Kidney (tissue), 14 donors: ENCODE results near the gene BECN2. TPM values are rescaled to one million over a fixed set of nuclear protein-coding genes. Genes with fewer than 3 reads are reported as not detected.

Experiments
- DNase-seq, 5 donors: peaks; one replicate each; pipeline ENCODE4 v3.0.0-alpha.2; 2013 to 2020
- FAIRE-seq: peaks from 2 replicates; lab custom pipeline; 2012; peaks lifted over from hg19 to GRCh38; lab: Jason Lieb, UNC
- H3K27ac ChIP-seq, 2 donors: one replicate each; pipeline ENCODE4 v1.7.0; 2013; ENCODE audit warnings: low read depth in 2 of 2, low read length in 2 of 2, inconsistent platforms in 1 of 2
- H3K27me3 ChIP-seq: one replicate; pipeline ENCODE4 v1.7.1; 2013; ENCODE audit warnings: low read length, inconsistent platforms; ENCODE audit not compliant: control insufficient read depth, insufficient read depth
- H3K36me3 ChIP-seq, 3 donors: one replicate each; pipeline versions ENCODE4 v1.7.0 to v1.7.1; 2013; ENCODE audit warnings: low read length in 3 of 3, control low read depth in 1 of 3, inconsistent platforms in 1 of 3; ENCODE audit not compliant: insufficient read depth in 3 of 3, control insufficient read depth in 2 of 3
- H3K4me1 ChIP-seq, 3 donors: one replicate each; pipeline versions ENCODE4 v1.7.0 to v1.7.1; 2013; ENCODE audit warnings: low read length in 3 of 3, inconsistent platforms in 1 of 3, low read depth in 1 of 3; ENCODE audit not compliant: control insufficient read depth in 2 of 3, insufficient read depth in 2 of 3
- H3K4me3 ChIP-seq, 3 donors: one replicate each; pipeline versions ENCODE4 v1.7.0 to v1.8.1; 2013; ENCODE audit warnings: low read length in 3 of 3, control low read depth in 1 of 3, inconsistent platforms in 1 of 3
- H3K9ac ChIP-seq, 3 donors: one replicate each; pipeline versions ENCODE4 v1.7.0 to v1.7.1; 2013; ENCODE audit warnings: low read length in 3 of 3, control low read depth in 1 of 3, inconsistent platforms in 1 of 3
- H3K9me3 ChIP-seq, 3 donors: one replicate each; pipeline versions ENCODE4 v1.7.0 to v1.7.1; 2013; ENCODE audit warnings: low read length in 3 of 3, control low read depth in 1 of 3, inconsistent platforms in 1 of 3; ENCODE audit not compliant: control insufficient read depth in 2 of 3, insufficient read depth in 1 of 3
- intact Hi-C: fragments of 100-400 bp; cut with DNase I; formaldehyde crosslinking; loops from one replicate; pipeline ENCODE4 v1.11.1; 2022
- polyA plus RNA-seq: library from polyadenylated mRNA; stranded (reverse); fragments of 350-450 nt; fragmentation: Illumina TruSeq; extraction: RNeasy Lipid Tissue Mini Kit (QIAGEN cat#74804); gene quantifications from one replicate; pipeline ENCODE4 v1.2.3, GENCODE V29; 2014; ENCODE audit warnings: low read depth, low replicate concordance; ENCODE audit not compliant: insufficient read depth
- total RNA-seq: library from RNA; stranded (reverse); fragmentation: NEBNext Ultra II Directional; extraction: Animal tissue kit (Norgen Biotek cat#: 25700); gene quantifications from one replicate; pipeline ENCODE4 v1.2.1, GENCODE V29; 2021
- TF ChIP-seq, protein P1 (sequence below): IDR thresholded peaks from 3 replicates; pipeline ENCODE4 v1.5.1; 2012; ENCODE audit warnings: mild to moderate bottlenecking, moderate library complexity, borderline replicate concordance; ENCODE audit not compliant: insufficient read depth; ENCODE audit errors: extremely low read depth
- donor health status: control.
- donor health status: control.
- donor health status: control.
- donor health status: control.
- donor health status: control.
- donor health status: DM: yes; HTN: yes; CAD: no.
- donor health status: Normal renal cell carcinoma (clear cell type).

The BECN2 gene
- total and polyA plus RNA-seq, 2 donors from 2014 or later: not detected

DNA sequence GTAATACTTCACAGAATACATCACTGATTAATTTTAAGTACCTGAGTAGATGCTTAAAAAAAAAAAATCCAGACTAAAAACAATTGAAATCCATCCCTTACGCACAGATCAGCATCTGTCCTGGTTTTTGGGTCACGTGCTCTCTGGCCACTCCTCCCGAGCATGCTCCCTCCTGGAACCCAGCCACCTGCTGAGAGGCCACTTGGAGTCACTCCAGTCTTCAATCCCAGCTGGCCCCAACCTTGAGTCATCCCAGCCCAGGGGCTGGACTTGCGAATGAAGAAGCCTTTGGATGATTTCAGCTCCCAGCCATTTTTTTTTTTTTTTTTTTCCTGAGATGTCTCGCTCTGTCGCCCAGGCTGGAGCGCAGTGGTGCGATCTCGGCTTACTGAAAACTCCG is 32.5 kb downstream of the BECN2 start:
- Histone ChIP-seq H3K27me3 (no peaks in the 10 kb centered on the region), H3K27ac (no peak overlapping the region), H3K9ac (no peak overlapping the region), H3K4me3 (no peak overlapping the region), H3K36me3 (no peaks in the 10 kb centered on the region), H3K4me1 (no peaks in the 10 kb centered on the region), H3K9me3 (no peaks in the 10 kb centered on the region)
- FAIRE-seq: no peak
- peak in 2 of 5 donors; percentile 55 to 93 for DNase-seq
- TF ChIP-seq, protein P1, sequence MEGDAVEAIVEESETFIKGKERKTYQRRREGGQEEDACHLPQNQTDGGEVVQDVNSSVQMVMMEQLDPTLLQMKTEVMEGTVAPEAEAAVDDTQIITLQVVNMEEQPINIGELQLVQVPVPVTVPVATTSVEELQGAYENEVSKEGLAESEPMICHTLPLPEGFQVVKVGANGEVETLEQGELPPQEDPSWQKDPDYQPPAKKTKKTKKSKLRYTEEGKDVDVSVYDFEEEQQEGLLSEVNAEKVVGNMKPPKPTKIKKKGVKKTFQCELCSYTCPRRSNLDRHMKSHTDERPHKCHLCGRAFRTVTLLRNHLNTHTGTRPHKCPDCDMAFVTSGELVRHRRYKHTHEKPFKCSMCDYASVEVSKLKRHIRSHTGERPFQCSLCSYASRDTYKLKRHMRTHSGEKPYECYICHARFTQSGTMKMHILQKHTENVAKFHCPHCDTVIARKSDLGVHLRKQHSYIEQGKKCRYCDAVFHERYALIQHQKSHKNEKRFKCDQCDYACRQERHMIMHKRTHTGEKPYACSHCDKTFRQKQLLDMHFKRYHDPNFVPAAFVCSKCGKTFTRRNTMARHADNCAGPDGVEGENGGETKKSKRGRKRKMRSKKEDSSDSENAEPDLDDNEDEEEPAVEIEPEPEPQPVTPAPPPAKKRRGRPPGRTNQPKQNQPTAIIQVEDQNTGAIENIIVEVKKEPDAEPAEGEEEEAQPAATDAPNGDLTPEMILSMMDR: no peak
- intact Hi-C loops: no loop called here

DNA sequence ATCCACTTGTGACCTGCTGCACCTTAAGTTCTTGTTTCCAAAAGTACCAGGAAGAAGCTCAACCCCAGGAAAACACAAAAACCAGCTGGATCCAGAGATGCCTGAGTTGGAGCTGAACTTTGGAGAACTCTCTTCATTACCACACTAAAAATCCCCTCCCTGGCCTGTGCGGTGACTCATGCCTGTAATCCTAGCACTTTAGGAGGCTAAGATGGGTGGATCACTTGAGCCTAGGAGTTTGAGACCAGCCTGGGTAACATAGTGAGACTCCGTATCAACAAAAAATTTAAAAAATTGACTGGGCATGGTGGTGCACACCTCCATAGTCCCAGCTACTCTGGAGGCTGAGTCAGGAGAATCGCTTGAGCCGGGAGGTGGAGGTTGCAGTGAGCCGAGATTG is 35.2 kb downstream of the BECN2 start:
- Histone ChIP-seq H3K27ac (no peak overlapping the region), H3K36me3 (no peaks in the 10 kb centered on the region), H3K9ac (no peak overlapping the region), H3K27me3 (no peaks in the 10 kb centered on the region), H3K4me3 (no peak overlapping the region), H3K4me1 (no peaks in the 10 kb centered on the region), H3K9me3 (no peaks in the 10 kb centered on the region)
- intact Hi-C loops: no loop called here
- TF ChIP-seq, protein P1: no peak
- DNase-seq (no peak), FAIRE-seq (no peak)

DNA sequence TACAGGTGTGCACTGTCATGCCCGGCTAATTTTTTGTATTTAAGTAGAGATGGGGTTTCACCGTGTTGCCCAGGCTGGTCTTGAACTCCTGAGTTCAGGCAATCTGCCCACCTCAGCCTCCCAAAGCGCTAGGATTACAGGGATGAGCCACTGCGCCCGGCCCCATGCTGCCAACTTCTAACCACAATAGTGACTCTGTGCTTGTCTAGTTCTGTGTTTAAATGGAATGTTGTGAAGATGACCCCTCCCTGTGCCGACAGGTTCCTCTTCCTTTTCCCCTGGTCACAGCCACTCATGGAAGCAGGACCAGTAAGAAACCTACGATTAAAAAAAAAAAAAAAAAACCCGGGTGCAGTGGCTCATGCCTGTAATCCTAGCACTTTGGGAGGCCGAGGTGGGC is 36.6 kb downstream of the BECN2 start:
- H3K4me3 ChIP-seq: no peak overlapping the region
- no peaks in the 10 kb centered on the region for H3K27me3 ChIP-seq
- H3K9me3 ChIP-seq: no peaks in the 10 kb centered on the region
- no peak overlapping the region for H3K9ac ChIP-seq
- DNase-seq: no peak
- H3K36me3 ChIP-seq: no peaks in the 10 kb centered on the region
- H3K27ac ChIP-seq: no peak overlapping the region
- intact Hi-C loops: no loop called here
- no peak for FAIRE-seq
- TF ChIP-seq, protein P1: no peak
- H3K4me1 ChIP-seq: no peaks in the 10 kb centered on the region

DNA sequence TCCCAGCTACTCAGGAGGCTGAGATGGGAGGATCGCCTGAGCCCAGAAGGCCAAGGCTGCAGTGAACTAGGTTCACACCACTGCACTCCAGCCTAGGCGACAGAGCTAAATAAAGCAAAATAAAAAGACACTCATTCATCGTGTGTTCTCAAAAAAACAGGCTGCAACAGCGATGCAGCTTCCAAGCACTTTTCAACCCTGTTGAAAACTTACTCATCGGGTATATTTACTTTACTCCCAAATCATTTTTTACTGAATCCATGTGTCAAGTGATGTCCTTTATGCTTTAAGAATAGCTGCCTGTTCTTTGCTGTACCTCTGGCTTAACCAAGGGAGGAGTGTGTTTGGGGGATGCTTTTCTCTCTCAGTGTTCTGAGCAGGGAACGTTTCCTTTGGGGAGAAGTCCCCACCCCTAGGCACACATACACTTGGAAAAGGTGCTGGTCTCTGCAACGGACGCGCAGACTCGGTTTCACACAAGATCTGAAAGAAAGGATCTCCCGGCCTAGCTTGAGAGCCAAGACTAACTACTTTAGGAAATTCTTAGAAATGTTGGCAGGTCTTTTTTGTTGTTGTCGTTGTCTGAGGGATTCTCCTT is 39.9 kb downstream of the BECN2 start:
- FAIRE-seq (no peak), DNase-seq (no peak)
- H3K9ac ChIP-seq: no peak overlapping the region
- H3K27ac ChIP-seq: no peak overlapping the region
- no peaks in the 10 kb centered on the region for H3K4me1 ChIP-seq
- TF ChIP-seq, protein P1: no peak
- H3K9me3 ChIP-seq: no peaks in the 10 kb centered on the region
- no peaks in the 10 kb centered on the region for H3K36me3 ChIP-seq
- H3K4me3 ChIP-seq: no peak overlapping the region
- no peaks in the 10 kb centered on the region for H3K27me3 ChIP-seq
- intact Hi-C loops: no loop called here
